Activated CD8-positive, alpha-beta memory T cell treated with anti-CD3 and anti-CD28 coated beads, Interleukin-2, amount 50 U/mL, for 24 hours (primary cell): Measurements from ENCODE around the gene WNT7B.

Experiments used
- DNase-seq: peaks from one replicate; pipeline ENCODE4 v3.0.0-alpha.2; 2020; ENCODE audit errors: extremely low read depth

The WNT7B gene

GRCh38 chr22:45906946-45907345 is 70.0 kb downstream of the WNT7B start:
- DNase-seq: no peak

GRCh38 chr22:45905924-45906865 is 70.8 kb downstream of the WNT7B start:
- no peak for DNase-seq

GRCh38 chr22:45905326-45905923 is 71.5 kb downstream of the WNT7B start:
- no peak for DNase-seq

- DNase-seq: no peak
Measured at GRCh38 chr22:45904236-45904635, 72.7 kb downstream of the WNT7B start.

- DNase-seq: no peak
Measured at GRCh38 chr22:45903355-45904135, 73.4 kb downstream of the WNT7B start.

GRCh38 chr22:45897736-45898135 is 79.2 kb downstream of the WNT7B start:
- DNase-seq: no peak

GRCh38 chr22:45896964-45897538 is 79.9 kb downstream of the WNT7B start:
- DNase-seq: no peak

- no peak for DNase-seq
Measured at GRCh38 chr22:45896153-45896951, 80.6 kb downstream of the WNT7B start.

GRCh38 chr22:45895436-45896152 is 81.4 kb downstream of the WNT7B start:
- DNase-seq: no peak

GRCh38 chr22:45893516-45893915 is 83.4 kb downstream of the WNT7B start:
- no peak for DNase-seq

GRCh38 chr22:45892681-45893461 is 84.1 kb downstream of the WNT7B start:
- no peak for DNase-seq

GRCh38 chr22:45891996-45892621 is 84.9 kb downstream of the WNT7B start:
- DNase-seq: no peak

- no peak for DNase-seq
Measured at GRCh38 chr22:45891471-45891995, 85.4 kb downstream of the WNT7B start.

- DNase-seq: no peak
Measured at GRCh38 chr22:45891021-45891421, 85.9 kb downstream of the WNT7B start.

GRCh38 chr22:45890351-45890635 is 86.7 kb downstream of the WNT7B start:
- DNase-seq: no peak

- no peak for DNase-seq
Measured at GRCh38 chr22:45889539-45890350, 87.2 kb downstream of the WNT7B start.

- DNase-seq: no peak
Measured at GRCh38 chr22:45889093-45889538, 87.8 kb downstream of the WNT7B start.
